ENCODE measurements around the gene CROCC.

The CROCC gene

DNA sequence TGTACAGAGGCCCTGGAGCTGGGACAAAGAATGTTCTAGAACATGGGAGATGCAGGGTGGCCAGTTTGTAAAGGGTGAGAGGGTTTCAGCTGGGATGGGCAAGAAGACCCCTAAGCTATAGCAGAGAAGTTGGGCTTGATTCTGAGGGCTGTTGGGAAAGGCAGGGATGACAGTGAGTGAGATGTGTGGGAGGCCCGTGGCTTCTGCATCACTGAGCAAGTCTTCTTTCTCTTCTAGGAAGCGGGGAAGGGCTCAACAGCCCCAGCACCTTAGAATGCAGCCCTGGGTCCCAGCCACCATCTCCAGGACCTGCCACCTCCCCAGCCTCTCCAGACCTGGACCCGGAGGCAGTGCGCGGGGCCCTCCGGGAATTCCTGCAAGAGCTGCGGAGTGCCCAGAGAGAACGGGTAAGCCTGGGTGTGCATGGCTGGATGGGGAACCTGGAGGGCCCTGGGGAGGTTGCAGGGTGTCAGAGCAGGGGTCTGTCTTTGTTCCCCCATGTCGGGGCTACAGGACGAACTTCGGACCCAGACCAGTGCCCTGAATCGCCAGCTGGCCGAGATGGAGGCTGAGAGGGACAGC, 43.8 kb downstream of the CROCC start:
- in situ Hi-C loops (cut with HindIII; ENCODE audit: low sequenced_read_pairs): no loop called here

DNA sequence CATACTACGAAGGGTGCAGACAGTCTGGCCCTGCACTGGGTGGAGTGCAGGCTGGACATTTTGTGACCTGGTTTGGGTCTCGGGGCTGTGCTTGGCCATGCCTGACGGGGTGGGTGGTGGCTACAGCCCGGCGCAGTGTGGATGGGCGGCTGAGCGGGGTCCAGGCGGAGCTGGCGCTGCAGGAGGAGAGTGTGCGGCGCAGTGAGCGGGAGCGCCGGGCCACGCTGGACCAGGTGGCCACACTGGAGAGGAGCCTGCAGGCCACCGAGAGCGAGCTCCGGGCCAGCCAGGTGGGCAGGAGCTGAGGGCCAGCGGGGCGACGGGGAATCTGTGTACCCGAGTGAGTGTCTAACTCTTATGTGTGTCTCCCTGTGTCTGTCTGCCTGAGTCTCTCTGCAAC, 44.6 kb downstream of the CROCC start:
- in situ Hi-C loops (cut with HindIII; ENCODE audit: low sequenced_read_pairs): no loop called here

DNA sequence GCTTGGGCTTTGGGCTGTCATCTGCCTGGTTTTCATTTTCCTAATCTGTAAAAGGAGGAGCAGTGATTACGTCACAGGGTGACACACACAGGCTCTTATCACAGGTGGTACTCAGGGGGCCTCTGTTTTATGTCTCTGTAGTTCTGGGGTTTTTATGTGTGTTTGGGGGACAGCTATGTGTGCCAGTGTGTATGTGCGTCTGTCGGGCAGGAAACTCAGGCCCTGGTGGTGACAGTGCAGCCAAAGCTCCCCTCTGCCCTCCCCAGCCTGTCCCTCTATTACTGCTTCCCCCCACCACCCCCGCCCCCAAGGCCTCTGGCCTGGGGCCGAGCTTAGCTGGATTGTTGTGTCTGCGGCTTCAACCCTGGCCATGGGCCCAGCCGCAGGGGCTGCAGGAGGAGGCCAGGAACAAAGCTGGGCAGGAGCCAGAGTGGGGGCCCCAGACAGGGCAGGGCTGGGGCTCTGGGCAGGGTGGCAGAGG, 45.4 kb downstream of the CROCC start:
- in situ Hi-C loops (cut with HindIII; ENCODE audit: low sequenced_read_pairs): no loop called here

- in situ Hi-C loops (cut with HindIII; ENCODE audit: low sequenced_read_pairs): no loop called here
Observed at GRCh38 chr1:16967962-16968361, 46.2 kb downstream of the CROCC start.

DNA sequence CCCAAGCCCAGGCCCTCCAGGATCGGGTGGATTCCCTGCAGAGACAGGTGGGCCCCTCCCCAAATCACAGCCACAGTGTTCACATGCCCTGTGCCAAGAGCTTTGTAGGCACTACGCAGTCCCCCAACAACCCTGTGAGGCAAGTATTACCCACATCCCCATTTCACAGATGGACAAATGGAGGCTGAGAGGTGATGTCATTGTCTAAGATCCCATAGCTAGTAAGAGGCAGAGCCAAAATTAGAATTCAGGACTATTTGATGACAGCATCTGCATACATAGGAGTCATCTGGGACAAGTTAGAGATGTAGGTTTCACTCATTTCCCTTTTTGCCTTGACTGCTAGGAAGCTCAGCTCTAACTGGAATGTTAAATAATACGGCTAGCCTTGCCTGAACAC, 46.6 kb downstream of the CROCC start:
- in situ Hi-C loops (cut with HindIII; ENCODE audit: low sequenced_read_pairs): no loop called here

- in situ Hi-C loops (cut with HindIII; ENCODE audit: low sequenced_read_pairs): no loop called here
Observed at GRCh38 chr1:16969057-16969611, 47.4 kb downstream of the CROCC start.

GRCh38 chr1:16969651-16970050, 47.9 kb downstream of the CROCC start:
- in situ Hi-C loops (cut with HindIII; ENCODE audit: low sequenced_read_pairs): loop anchor here (5.0 kb wide), 2 partner anchors 47 to 73 kb away; partner anchors contain the start of gene CROCC

- in situ Hi-C loops (cut with HindIII; ENCODE audit: low sequenced_read_pairs): loop anchor here (5.0 kb wide), 2 partner anchors 48 to 72 kb away; partner anchors contain the start of gene CROCC
Observed at GRCh38 chr1:16970132-16970910, 48.6 kb downstream of the CROCC start.

- in situ Hi-C loops (cut with HindIII; ENCODE audit: low sequenced_read_pairs): loop anchor here (5.0 kb wide), 2 partner anchors 49 to 71 kb away; partner anchors contain the start of gene CROCC
Observed at GRCh38 chr1:16971341-16972188, 49.8 kb downstream of the CROCC start.

DNA sequence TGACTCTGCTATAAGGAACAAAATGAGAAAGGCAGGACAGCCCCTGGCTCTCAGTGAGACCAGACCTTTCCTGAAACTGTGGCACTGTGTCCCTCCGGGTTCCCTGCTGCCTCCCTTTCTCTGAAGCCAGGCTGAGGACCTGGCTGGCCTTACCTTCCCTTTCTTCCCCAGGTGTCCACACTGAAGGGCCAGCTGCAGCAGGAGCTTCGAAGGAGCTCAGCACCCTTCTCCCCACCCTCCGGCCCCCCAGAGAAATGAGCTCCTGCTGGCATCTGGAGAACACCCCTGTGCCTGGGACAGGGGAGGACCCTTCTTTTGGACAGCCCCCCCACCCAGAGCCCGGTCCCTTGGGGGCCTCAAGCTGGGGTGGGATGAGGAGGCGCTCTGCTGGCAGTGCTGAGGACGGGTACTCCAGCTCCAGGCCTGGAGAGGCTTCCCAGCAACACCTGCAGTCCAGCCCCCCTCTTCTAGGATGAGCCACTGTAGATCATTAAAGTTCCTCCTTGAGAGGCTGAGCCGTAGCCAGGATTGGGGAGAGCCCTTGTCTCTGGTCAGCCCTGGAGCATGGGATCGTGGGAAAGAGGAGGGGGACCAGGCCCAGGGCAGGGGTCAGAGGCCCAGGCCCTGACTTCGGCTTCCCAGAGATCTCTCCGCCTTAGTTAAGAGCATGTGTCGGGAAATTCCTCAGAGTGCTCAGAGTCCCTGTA, 50.6 kb downstream of the CROCC start:
- in situ Hi-C loops (cut with HindIII; ENCODE audit: low sequenced_read_pairs): loop anchor here (5.0 kb wide), 2 partner anchors 50 to 70 kb away; partner anchors contain the start of gene CROCC

DNA sequence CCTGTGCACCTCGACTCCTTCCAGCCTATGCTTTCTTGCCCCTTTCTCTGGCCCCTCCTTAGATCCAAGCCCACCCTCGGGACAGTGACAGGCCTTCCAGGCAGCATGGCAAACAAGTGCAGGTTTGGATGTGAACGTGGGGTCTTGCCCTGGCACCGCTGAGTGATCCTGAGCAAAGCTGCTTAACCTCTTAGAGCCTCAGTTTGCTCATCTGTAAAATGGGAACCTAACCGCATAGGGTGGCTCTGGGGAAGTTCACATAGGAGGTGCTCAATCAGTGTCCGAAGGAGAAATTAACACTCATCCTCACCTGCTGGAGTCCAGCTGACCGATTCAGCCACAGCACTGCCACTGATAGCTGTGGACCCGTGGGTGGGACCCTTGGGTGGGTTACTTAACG, 51.5 kb downstream of the CROCC start:
- in situ Hi-C loops (cut with HindIII; ENCODE audit: low sequenced_read_pairs): loop anchor here (5.0 kb wide), 2 partner anchors 51 to 69 kb away; partner anchors contain the start of gene CROCC

DNA sequence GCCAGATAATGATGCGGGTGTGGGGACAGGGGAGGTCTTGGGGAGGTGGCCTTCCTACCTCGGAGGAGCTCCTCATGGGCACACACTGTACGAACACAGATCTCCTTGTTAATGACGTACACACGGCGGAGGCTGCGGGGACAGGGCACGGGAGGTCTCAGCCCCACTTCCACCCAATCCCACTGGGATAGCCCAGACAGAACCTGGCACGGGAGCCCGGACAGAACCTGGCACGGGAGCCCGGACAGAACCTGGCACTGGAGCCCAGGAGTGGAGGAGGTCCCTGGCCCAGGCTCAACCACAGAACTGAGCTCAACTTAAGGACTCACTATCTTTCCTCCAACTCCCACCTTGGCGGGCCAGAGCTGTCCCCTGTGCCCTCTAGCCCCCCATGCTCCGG, 53.5 kb downstream of the CROCC start:
- in situ Hi-C loops (cut with HindIII; ENCODE audit: low sequenced_read_pairs): no loop called here

GRCh38 chr1:16975838-16976237, 54.1 kb downstream of the CROCC start:
- in situ Hi-C loops (cut with HindIII; ENCODE audit: low sequenced_read_pairs): no loop called here

- in situ Hi-C loops (cut with HindIII; ENCODE audit: low sequenced_read_pairs): no loop called here
Observed at GRCh38 chr1:16976966-16977365, 55.2 kb downstream of the CROCC start.

DNA sequence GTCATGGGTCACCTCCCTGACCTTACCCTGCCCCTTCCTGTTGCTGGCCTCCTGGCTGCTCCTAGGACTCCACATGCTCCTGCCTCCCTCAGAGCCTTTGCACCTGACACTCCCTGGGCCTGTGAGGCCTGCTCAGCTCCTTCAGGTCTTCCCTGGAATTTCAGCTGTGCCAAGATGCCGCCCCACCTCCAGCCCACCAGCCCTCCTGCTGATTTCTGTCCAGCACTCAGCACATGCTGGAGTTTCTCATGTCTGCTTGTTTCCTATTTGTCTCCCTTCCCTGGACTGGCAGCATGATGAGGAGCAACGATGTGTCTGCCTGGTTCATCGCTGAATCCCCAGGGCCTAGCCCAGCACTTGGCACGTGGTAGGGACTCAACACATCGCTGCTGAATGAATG, 55.6 kb downstream of the CROCC start:
- in situ Hi-C loops (cut with HindIII; ENCODE audit: low sequenced_read_pairs): no loop called here

GRCh38 chr1:16978139-16978538, 56.4 kb downstream of the CROCC start:
- in situ Hi-C loops (cut with HindIII; ENCODE audit: low sequenced_read_pairs): no loop called here

- in situ Hi-C loops (cut with HindIII; ENCODE audit: low sequenced_read_pairs): no loop called here
Observed at GRCh38 chr1:16978567-16979474, 57.1 kb downstream of the CROCC start.

DNA sequence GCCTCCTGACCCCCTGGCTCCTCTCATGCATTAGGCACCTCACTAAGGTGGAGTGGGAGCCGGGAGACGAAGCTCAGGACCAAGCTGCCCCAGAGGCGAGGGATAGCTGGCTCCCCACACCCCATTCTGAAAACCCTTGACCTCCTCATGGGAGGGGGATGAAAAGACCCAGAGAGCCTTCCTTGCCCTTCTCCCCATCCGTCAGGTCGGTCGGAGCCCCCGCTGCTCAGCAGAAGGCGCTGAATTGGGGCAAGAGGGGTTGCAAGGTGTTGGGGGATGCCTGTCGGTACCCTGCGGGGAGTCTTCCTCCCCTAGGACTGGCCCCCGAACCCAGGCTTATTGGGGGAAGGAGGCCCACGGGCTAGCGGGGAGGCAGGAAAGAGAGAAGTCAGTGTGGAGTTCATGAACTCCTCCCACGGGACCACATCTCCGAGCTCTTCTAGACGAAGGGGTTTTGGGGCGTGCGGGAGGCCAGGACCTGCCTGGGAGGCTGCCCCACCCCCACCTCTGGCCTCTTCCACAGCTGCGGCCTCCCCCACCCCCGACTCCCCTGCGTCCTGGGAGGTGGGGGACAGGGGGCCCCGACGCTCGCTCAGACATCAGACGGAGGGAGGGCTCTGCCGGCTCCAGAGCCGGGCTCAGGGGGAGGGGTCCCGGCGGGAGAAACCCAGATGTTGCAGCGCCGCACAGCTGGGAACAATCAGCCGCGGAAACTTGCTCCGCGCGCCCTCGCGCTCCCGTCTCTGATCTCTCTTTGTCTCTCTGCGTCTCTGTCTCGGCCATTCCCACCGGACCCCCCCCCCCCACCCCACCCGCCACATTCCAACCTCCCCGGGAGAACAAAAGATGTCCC, 58.0 kb downstream of the CROCC start:
- in situ Hi-C loops (cut with HindIII; ENCODE audit: low sequenced_read_pairs): no loop called here
